A172 (cell line): ENCODE results near the gene SELENOI. TPM values are rescaled to one million over a fixed set of nuclear protein-coding genes. Genes with fewer than 3 reads are reported as not detected.

ENCODE experiments used
- total RNA-seq: library from RNA; depleted of rRNA; stranded (reverse); fragments of >200 nt; shearing (Covaris generic); gene quantifications from 2 replicates; pipeline ENCODE4 v1.2.3, GENCODE V29; 2014; rRNA removed

Gene SELENOI
- total RNA-seq, 1 experiment from 2014 or later = 20.6 TPM

Other genes starting within 250 kb of the SELENOI start
- 3.8 and 5.3 TPM in 2 replicates for gene GAREM2, start 173.1 kb upstream of the SELENOI start, total RNA-seq
- 113 and 121 TPM in 2 replicates for gene HADHA, start 101.5 kb upstream of the SELENOI start, total RNA-seq
- gene HADHB, start 101.2 kb upstream of the SELENOI start, total RNA-seq = 115 and 117 TPM in 2 replicates
- 0.07 and 0.12 TPM in 2 replicates for gene ADGRF3, start 646 bp downstream of the SELENOI start, total RNA-seq
- 0.43 TPM in 1 of 2 replicates, not detected in the other for gene DRC1, start 55.8 kb downstream of the SELENOI start, total RNA-seq
- 2.1 TPM in 1 of 2 replicates, not detected in the other for gene OTOF, start 132.0 kb downstream of the SELENOI start, total RNA-seq